Body of pancreas (tissue), 4 donors: ENCODE results near the gene SMIM13. TPM values are rescaled to one million over a fixed set of nuclear protein-coding genes. Genes with fewer than 3 reads are reported as not detected.

Experiments used
- ATAC-seq: fragments of 150-250 bp; one replicate; pipeline ENCODE4 v1.9.1; 2016
- DNase-seq, 4 donors: peaks; one replicate each; pipeline ENCODE4 v3.0.0-alpha.2; 2019
- H3K27ac ChIP-seq, 4 donors: fragments of 200-600 bp; sonication (generic); 1 replicate in 3 of 4; 2 replicates in 1 of 4; pipeline versions ENCODE4 v1.5.1 to v1.6.1; 2016 to 2019; ENCODE audit warnings: mild to moderate bottlenecking in 1 of 4, mixed read lengths in 1 of 4, moderate library complexity in 1 of 4
- H3K27me3 ChIP-seq, 2 donors: fragments of 200-600 bp; sonication (generic); one replicate each; pipeline ENCODE4 v1.6.0; 2016; ENCODE audit warnings: mild to moderate bottlenecking in 1 of 2
- H3K36me3 ChIP-seq, 2 donors: fragments of 200-600 bp; sonication (generic); replicated peaks in 1 of 2; 2 replicates each; pipeline ENCODE4 v1.5.1; 2016; ENCODE audit warnings: low read depth in 2 of 2; ENCODE audit not compliant: insufficient read depth in 1 of 2
- H3K4me1 ChIP-seq: fragments of 200-600 bp; sonication (generic); one replicate; pipeline ENCODE4 v1.6.0; 2016
- H3K4me3 ChIP-seq, 2 donors: fragments of 200-600 bp; sonication (generic); 1 replicate in 1 of 2; 2 replicates in 1 of 2; pipeline ENCODE4 v1.5.1; 2016 to 2019
- H3K9me3 ChIP-seq, 3 donors: fragments of 200-600 bp; sonication (generic); 1 replicate in 2 of 3; 2 replicates in 1 of 3; pipeline ENCODE4 v1.5.1; 2016
- CTCF ChIP-seq, 7 experiments: fragments of 450-650 bp in 4 of 7; fragments of 200-600 bp in 3 of 7; sonication (generic) in 3 of 7; IDR thresholded peaks; one replicate each; pipeline ENCODE4 v1.5.1; 2016 to 2019; ENCODE audit warnings: antibody characterized with exemption in 7 of 7
- POLR2A ChIP-seq, 3 donors: fragments of 450-650 bp; IDR thresholded peaks; one replicate each; pipeline ENCODE4 v1.6.1; 2016; ENCODE audit warnings: antibody characterized with exemption in 3 of 3, mild to moderate bottlenecking in 2 of 3
- WGBS, 2 donors: methylation state at CpG; one replicate each; pipeline ENCODE4 v1.1.5; 2017; 5-methylcytosine and 5-hydroxymethylcytosine counted together
- intact Hi-C: fragments of 100-400 bp; cut with DNase I; formaldehyde crosslinking; loops from one replicate; pipeline ENCODE4 v1.15.1; 2023
- total RNA-seq, 2 donors: library from RNA; depleted of rRNA; stranded (reverse); fragments of >200 nt; gene quantifications; one replicate each; pipeline ENCODE4 v1.1.0, GENCODE V29; 2016

SMIM13 gene
- total RNA-seq, 2 donors from 2014 or later: 4.4 to 5.6 TPM

GRCh38 chr6:11166948-11167347 lies 73.3 kb downstream of the SMIM13 start:
- intact Hi-C loops: no loop called here
- WGBS, 2 donors: 52 to 75% methylated on average over 4 of the region's 4 CpGs
- Histone ChIP-seq H3K4me1 (no peaks in the 10 kb centered on the region), H3K4me3 (no peak overlapping the region), H3K36me3 (no peaks in the 10 kb centered on the region), H3K9me3 (no peaks in the 10 kb centered on the region), H3K27me3 (no peaks in the 10 kb centered on the region), H3K27ac (no peak overlapping the region)
- ATAC-seq: no peak
- TF ChIP-seq CTCF (IDR thresholded peaks at IDR 0.05): no peak
- TF ChIP-seq POLR2A (IDR thresholded peaks at IDR 0.05): no peak
- DNase-seq: no peak

- Histone ChIP-seq H3K36me3 (no peaks in the 10 kb centered on the region), H3K9me3 (no peaks in the 10 kb centered on the region), H3K4me1 (no peaks in the 10 kb centered on the region), H3K4me3 (no peak overlapping the region), H3K27me3 (no peaks in the 10 kb centered on the region), H3K27ac (no peak overlapping the region)
- TF ChIP-seq POLR2A (IDR thresholded peaks at IDR 0.05): no peak
- no peak for TF ChIP-seq CTCF (IDR thresholded peaks at IDR 0.05)
- intact Hi-C loops: no loop called here
- ATAC-seq: no peak
- 74 to 81% methylated on average over 7 of the region's 7 CpGs for WGBS, 2 donors
- no peak for DNase-seq
Measured at GRCh38 chr6:11168091-11168635, 74.5 kb downstream of the SMIM13 start.

GRCh38 chr6:11171952-11172351 lies 78.3 kb downstream of the SMIM13 start:
- no peaks in the 10 kb centered on the region for H3K36me3 ChIP-seq
- H3K4me1 ChIP-seq: no peaks in the 10 kb centered on the region
- no peak for DNase-seq
- H3K27ac ChIP-seq: no peak overlapping the region
- WGBS, 2 donors: 82 to 89% methylated on average over 13 of the region's 13 CpGs
- H3K9me3 ChIP-seq: no peaks in the 10 kb centered on the region
- no peaks in the 10 kb centered on the region for H3K27me3 ChIP-seq
- intact Hi-C loops: loop anchor here (10.0 kb wide), 1 partner anchor 323 kb away; no protein-coding TSS in a partner anchor
- H3K4me3 ChIP-seq: no peak overlapping the region
- no peak for ATAC-seq
- TF ChIP-seq POLR2A (IDR thresholded peaks at IDR 0.05) (no peak), CTCF (IDR thresholded peaks at IDR 0.05) (no peak)

- ATAC-seq: peak; percentile 38
- TF ChIP-seq CTCF (IDR thresholded peaks at IDR 0.05) (peak; percentile 72 to 93 (median 75)), POLR2A (IDR thresholded peaks at IDR 0.05) (no peak)
Measured at GRCh38 chr6:11172501-11173327, 79.1 kb downstream of the SMIM13 start.

More at GRCh38 chr6:11172501-11173327, 79.1 kb downstream of the SMIM13 start:
- no peaks in the 10 kb centered on the region for H3K9me3 ChIP-seq
- no peak overlapping the region for H3K4me3 ChIP-seq
- intact Hi-C loops: loop anchor here (10.0 kb wide), 1 partner anchor 322 kb away; no protein-coding TSS in a partner anchor
- no peaks in the 10 kb centered on the region for H3K4me1 ChIP-seq
- no peaks in the 10 kb centered on the region for H3K36me3 ChIP-seq
- no peak overlapping the region for H3K27ac ChIP-seq
- WGBS, 2 donors: 17 to 19% methylated on average over 15 to 17 of the region's 17 CpGs
- H3K27me3 ChIP-seq: no peaks in the 10 kb centered on the region
- DNase-seq: peak; percentile 63 to 77 (median 68)
